ENCODE results near the gene IRF8.

IRF8 gene

DNA sequence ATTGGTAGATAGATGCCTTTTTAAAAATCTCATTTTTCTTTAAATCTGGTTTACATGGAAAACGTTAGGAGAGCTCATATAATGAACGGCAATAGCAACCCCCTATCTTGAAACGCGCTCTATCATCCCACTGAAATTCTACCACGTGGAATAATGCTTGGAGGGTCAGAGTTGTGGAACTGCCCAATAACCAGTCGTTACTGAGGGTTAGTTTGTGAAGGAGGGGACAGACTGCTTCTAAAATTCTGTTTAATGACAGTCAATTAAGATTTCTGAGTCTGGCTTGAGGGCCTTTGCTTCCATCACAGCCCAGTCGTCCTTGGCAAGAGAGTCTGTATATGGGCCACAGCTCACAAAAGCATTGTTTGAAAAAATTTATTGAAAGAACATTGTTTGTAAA lies 482 bp downstream of the IRF8 start:
- Histone ChIP-seq H3K4me1 (ENCODE audit: control insufficient read depth, low read length) (peaks cover 60% of the 10 kb centered on the region), H3K36me3 (ENCODE audit: control insufficient read depth, low read length) (peaks cover 59% of the 10 kb centered on the region), H3K4me2 (ENCODE audit: low read length) (peak overlapping the region; percentile 90), H3K27ac (ENCODE audit: low read depth, low read length) (peak overlapping the region; percentile 94), H3K27me3 (ENCODE audit: control insufficient read depth, low read length) (no peaks in the 10 kb centered on the region), H3F3A (ENCODE audit: control insufficient read depth, insufficient read depth) (peaks cover 54% of the 10 kb centered on the region), H3K9me2 (replicated peaks; ENCODE audit: control insufficient read depth, low read length) (no peaks in the 10 kb centered on the region), H3K4me3 (ENCODE audit: low read length) (peak overlapping the region; percentile 89), H3K79me2 (ENCODE audit: control insufficient read depth, low read length) (peaks cover 70% of the 10 kb centered on the region), H4K20me1 (ENCODE audit: control insufficient read depth, insufficient read depth, low read depth, low read length) (peaks cover 24% of the 10 kb centered on the region), H3K9me3 (ENCODE audit: control insufficient read depth, insufficient read depth, low read length) (no peaks in the 10 kb centered on the region)
- TF ChIP-seq EZH2phosphoT487 (IDR thresholded peaks at IDR 0.05; ENCODE audit: borderline replicate concordance, low read length), result no peak
- TF ChIP-seq, protein P1, sequence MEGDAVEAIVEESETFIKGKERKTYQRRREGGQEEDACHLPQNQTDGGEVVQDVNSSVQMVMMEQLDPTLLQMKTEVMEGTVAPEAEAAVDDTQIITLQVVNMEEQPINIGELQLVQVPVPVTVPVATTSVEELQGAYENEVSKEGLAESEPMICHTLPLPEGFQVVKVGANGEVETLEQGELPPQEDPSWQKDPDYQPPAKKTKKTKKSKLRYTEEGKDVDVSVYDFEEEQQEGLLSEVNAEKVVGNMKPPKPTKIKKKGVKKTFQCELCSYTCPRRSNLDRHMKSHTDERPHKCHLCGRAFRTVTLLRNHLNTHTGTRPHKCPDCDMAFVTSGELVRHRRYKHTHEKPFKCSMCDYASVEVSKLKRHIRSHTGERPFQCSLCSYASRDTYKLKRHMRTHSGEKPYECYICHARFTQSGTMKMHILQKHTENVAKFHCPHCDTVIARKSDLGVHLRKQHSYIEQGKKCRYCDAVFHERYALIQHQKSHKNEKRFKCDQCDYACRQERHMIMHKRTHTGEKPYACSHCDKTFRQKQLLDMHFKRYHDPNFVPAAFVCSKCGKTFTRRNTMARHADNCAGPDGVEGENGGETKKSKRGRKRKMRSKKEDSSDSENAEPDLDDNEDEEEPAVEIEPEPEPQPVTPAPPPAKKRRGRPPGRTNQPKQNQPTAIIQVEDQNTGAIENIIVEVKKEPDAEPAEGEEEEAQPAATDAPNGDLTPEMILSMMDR (IDR thresholded peaks at IDR 0.05; ENCODE audit: low read depth, low read length, poor library complexity, severe bottlenecking), result no peak

DNA sequence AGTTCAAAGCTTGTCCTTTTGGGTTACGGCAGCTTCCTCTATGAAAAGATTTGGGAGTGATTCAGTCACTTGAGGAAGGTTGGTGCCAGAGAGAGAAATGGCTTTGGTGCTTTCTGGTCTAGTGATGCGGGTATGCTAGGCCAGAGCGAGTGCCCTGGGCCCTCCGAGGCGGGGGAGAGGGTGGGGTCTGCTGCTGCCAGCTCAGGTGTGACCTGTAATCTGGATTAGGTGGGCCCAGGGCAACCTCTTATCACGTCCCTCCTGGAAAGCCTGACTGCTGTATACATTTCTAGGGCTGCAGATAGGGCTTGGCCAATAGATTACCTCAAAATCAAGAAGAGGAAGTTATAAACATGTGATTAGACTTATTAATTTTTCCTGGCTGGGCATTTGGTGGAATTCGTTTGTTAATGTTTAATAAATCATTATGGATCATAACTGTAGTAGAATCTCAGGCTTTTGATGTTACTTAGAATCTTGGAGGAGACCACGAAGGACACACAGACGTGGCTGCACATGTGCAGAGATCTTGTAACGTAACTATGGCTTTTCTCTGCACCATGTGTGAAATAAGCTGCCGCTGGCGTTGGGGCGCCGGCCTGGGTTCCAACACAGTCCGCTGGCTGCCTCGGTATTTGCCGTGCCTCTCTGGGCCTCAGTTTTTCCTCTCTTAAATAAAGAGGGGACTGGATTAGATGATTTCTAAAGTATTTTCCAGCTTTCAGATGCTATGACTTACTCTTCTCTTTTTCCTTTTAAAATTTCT lies 1.2 kb downstream of the IRF8 start:
- Histone ChIP-seq H3K9me3 (ENCODE audit: control insufficient read depth, insufficient read depth, low read length) (no peaks in the 10 kb centered on the region), H3K27ac (ENCODE audit: low read depth, low read length) (peak overlapping the region; percentile 94), H3K4me1 (ENCODE audit: control insufficient read depth, low read length) (peaks cover 60% of the 10 kb centered on the region), H3K4me2 (ENCODE audit: low read length) (peak overlapping the region; percentile 90), H4K20me1 (ENCODE audit: control insufficient read depth, insufficient read depth, low read depth, low read length) (peaks cover 24% of the 10 kb centered on the region), H3F3A (ENCODE audit: control insufficient read depth, insufficient read depth) (peaks cover 61% of the 10 kb centered on the region), H3K9me2 (replicated peaks; ENCODE audit: control insufficient read depth, low read length) (no peaks in the 10 kb centered on the region), H3K79me2 (ENCODE audit: control insufficient read depth, low read length) (peaks cover 78% of the 10 kb centered on the region), H3K27me3 (ENCODE audit: control insufficient read depth, low read length) (no peaks in the 10 kb centered on the region), H3K4me3 (ENCODE audit: low read length) (peak overlapping the region; percentile 89), H3K36me3 (ENCODE audit: control insufficient read depth, low read length) (peaks cover 67% of the 10 kb centered on the region)
- TF ChIP-seq EZH2phosphoT487 (IDR thresholded peaks at IDR 0.05; ENCODE audit: borderline replicate concordance, low read length), result no peak
- TF ChIP-seq, protein P1 (IDR thresholded peaks at IDR 0.05; ENCODE audit: low read depth, low read length, poor library complexity, severe bottlenecking), result no peak

DNA sequence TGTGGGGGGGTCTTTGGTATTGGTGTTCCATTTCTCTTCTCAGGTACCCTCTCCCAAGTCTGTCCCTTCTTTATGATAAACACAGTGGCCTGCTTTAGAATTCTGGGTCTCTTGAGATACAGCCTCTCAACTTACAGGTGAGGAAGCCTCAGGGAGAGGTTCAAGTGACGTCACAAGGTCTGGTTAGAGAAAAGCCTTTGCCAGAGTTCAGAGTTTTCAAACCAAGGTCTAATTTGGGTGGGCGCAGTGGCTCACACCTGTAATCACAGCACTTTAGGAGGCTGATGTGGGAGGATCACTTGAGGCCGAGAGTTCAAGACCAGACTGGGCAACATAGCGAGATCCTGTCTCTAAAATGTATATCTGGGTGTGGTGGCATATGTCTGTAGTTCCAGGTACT lies 2.1 kb downstream of the IRF8 start:
- H3K4me2 ChIP-seq (ENCODE audit: low read length), result peak overlapping the region; percentile 90
- H3K27me3 ChIP-seq (ENCODE audit: control insufficient read depth, low read length), result no peaks in the 10 kb centered on the region
- peaks cover 24% of the 10 kb centered on the region for H4K20me1 ChIP-seq (ENCODE audit: control insufficient read depth, insufficient read depth, low read depth, low read length)
- H3K4me3 ChIP-seq (ENCODE audit: low read length), result peak overlapping the region; percentile 89
- H3K27ac ChIP-seq (ENCODE audit: low read depth, low read length), result peak overlapping the region; percentile 94
- H3K9me2 ChIP-seq (replicated peaks; ENCODE audit: control insufficient read depth, low read length), result no peaks in the 10 kb centered on the region
- peaks cover 76% of the 10 kb centered on the region for H3K36me3 ChIP-seq (ENCODE audit: control insufficient read depth, low read length)
- peaks cover 87% of the 10 kb centered on the region for H3K79me2 ChIP-seq (ENCODE audit: control insufficient read depth, low read length)
- H3F3A ChIP-seq (ENCODE audit: control insufficient read depth, insufficient read depth), result peaks cover 70% of the 10 kb centered on the region
- H3K4me1 ChIP-seq (ENCODE audit: control insufficient read depth, low read length), result peaks cover 60% of the 10 kb centered on the region
- TF ChIP-seq, protein P1 (IDR thresholded peaks at IDR 0.05; ENCODE audit: low read depth, low read length, poor library complexity, severe bottlenecking), result no peak
- TF ChIP-seq EZH2phosphoT487 (IDR thresholded peaks at IDR 0.05; ENCODE audit: borderline replicate concordance, low read length), result no peak
- H3K9me3 ChIP-seq (ENCODE audit: control insufficient read depth, insufficient read depth, low read length), result no peaks in the 10 kb centered on the region

All from DOHH2 (cell line).